Aorta (tissue), 5 donors: ENCODE results near the gene LDAH. TPM values are rescaled to one million over a fixed set of nuclear protein-coding genes. Genes with fewer than 3 reads are reported as not detected.

ENCODE experiments used
- ATAC-seq: fragments of 200-7000 bp; cut with Tn5 transposase; one replicate; pipeline ENCODE4 v1.9.1; 2022; ENCODE audit warnings: moderate library complexity; ENCODE audit not compliant: low FRiP score
- DNase-seq, 2 donors: peaks; one replicate each; pipeline ENCODE4 v3.0.0-alpha.2; 2020
- H3K27ac ChIP-seq, 2 donors: one replicate each; pipeline ENCODE4 v1.5.1; 2013; ENCODE audit warnings: low read length in 2 of 2, mild to moderate bottlenecking in 2 of 2, moderate library complexity in 2 of 2, control low read depth in 1 of 2, inconsistent platforms in 1 of 2, low read depth in 1 of 2
- H3K27me3 ChIP-seq, 2 donors: one replicate each; pipeline ENCODE4 v1.6.1; 2013; ENCODE audit warnings: control low read depth in 1 of 2, low read length in 1 of 2, mild to moderate bottlenecking in 1 of 2, moderate library complexity in 1 of 2; ENCODE audit not compliant: insufficient read depth in 2 of 2, control insufficient read depth in 1 of 2
- H3K36me3 ChIP-seq, 2 donors: one replicate each; pipeline ENCODE4 v1.6.1; 2013; ENCODE audit warnings: control low read depth in 1 of 2, low read length in 1 of 2, mild to moderate bottlenecking in 1 of 2; ENCODE audit not compliant: insufficient read depth in 2 of 2, control insufficient read depth in 1 of 2
- H3K4me1 ChIP-seq, 2 donors: one replicate each; pipeline ENCODE4 v1.6.1; 2013; ENCODE audit warnings: low read length in 2 of 2, control low read depth in 1 of 2, mild to moderate bottlenecking in 1 of 2, moderate library complexity in 1 of 2; ENCODE audit not compliant: insufficient read depth in 2 of 2, control insufficient read depth in 1 of 2
- H3K4me3 ChIP-seq, 2 donors: one replicate each; pipeline ENCODE4 v1.5.1; 2013; ENCODE audit warnings: low read length in 2 of 2, control low read depth in 1 of 2, mild to moderate bottlenecking in 1 of 2
- H3K9me3 ChIP-seq: one replicate; pipeline ENCODE4 v1.6.1; 2013; ENCODE audit warnings: mild to moderate bottlenecking, low read length; ENCODE audit not compliant: control insufficient read depth
- WGBS, 2 donors: extraction: QIAGEN DNeasy Blood & Tissue Kit; methylation state at CpG; one replicate each; pipeline ENCODE4 v1.1.7; 2013; 5-methylcytosine and 5-hydroxymethylcytosine counted together
- intact Hi-C, 2 donors: fragments of 100-400 bp; cut with DNase I; formaldehyde crosslinking; loops; one replicate each; pipeline versions ENCODE4 v1.14.2 to v1.15.0; 2022
- polyA plus RNA-seq, 2 donors: library from polyadenylated mRNA; stranded (reverse); fragments of 200-250 nt; gene quantifications; one replicate each; pipeline ENCODE4 v1.2.3, GENCODE V29; 2013
- total RNA-seq, 2 donors: library from RNA; stranded (reverse); fragmentation: NEBNext Ultra II Directional; extraction: Animal tissue kit (Norgen Biotek cat#: 25700); gene quantifications; one replicate each; pipeline ENCODE4 v1.2.1, GENCODE V29; 2021
- donor health status: healthy with polysubstance abuse.
- donor health status: Bipolar disorder and iron deficiency.
- donor health status: DM: no; HTN: no; CAD: no.
- donor health status: DM: no; HTN: no; CAD: no.
- donor health status: DM: yes; HTN: yes; CAD: no.

The LDAH gene
- total and polyA plus RNA-seq, 4 donors = 6.5 to 18.3 (median 10.3) TPM

DNA sequence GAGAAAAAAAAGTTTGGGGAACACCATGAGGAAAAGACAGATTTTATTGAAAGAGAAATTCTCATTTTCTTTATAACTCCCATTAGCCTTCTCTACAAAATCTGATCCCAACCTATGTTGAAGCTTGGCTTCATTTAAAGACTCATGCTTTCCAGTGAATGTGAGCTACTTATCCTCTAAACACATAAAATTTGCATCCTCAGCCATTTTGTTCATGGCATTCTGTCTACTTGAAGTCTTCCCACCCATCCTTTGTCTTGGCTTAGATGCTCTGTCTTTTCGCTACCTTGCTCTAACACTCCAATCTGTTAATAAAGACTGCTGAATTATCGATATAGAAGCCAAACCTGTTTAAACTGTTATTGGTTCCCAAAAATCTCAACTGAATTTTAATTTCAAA is 116.7 kb downstream of the LDAH start:
- H3K36me3 ChIP-seq = no peaks in the 10 kb centered on the region
- H3K4me3 ChIP-seq = no peak overlapping the region
- no peaks in the 10 kb centered on the region for H3K4me1 ChIP-seq
- no peaks in the 10 kb centered on the region for H3K9me3 ChIP-seq
- no peaks in the 10 kb centered on the region for H3K27me3 ChIP-seq
- WGBS, 2 donors = 94 to 98% methylated on average over 2 of the region's 2 CpGs
- ATAC-seq (no peak), DNase-seq (no peak)
- no peak overlapping the region for H3K27ac ChIP-seq
- intact Hi-C loops = no loop called here

DNA sequence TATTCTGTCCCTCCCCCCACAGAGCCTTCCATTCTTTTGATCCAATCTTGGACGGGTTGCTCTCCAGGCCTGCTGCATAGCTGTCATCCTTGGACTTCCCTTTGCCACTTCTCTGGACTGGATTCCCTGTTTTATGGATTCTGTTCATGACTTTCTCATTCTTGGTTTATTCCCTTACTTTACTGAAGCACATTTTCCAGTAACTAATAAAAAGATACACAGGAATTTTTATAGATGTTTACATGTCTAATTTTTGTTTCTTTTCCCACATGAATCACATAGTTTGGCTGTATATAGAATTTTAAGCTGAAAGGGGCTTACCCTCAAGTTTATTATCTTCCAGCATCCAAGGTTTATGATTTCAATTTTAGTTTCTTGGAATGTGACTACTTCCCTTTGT is 118.0 kb downstream of the LDAH start:
- ATAC-seq (no peak), DNase-seq (no peak)
- intact Hi-C loops = no loop called here
- Histone ChIP-seq H3K36me3 (no peaks in the 10 kb centered on the region), H3K27me3 (no peaks in the 10 kb centered on the region), H3K9me3 (no peaks in the 10 kb centered on the region), H3K4me3 (no peak overlapping the region), H3K4me1 (peaks cover 0 to under 1% of the 10 kb centered on the region in 2 donors), H3K27ac (no peak overlapping the region)
- WGBS, 2 donors = 74 to 76% methylated on average over 1 of the region's 1 CpG

DNA sequence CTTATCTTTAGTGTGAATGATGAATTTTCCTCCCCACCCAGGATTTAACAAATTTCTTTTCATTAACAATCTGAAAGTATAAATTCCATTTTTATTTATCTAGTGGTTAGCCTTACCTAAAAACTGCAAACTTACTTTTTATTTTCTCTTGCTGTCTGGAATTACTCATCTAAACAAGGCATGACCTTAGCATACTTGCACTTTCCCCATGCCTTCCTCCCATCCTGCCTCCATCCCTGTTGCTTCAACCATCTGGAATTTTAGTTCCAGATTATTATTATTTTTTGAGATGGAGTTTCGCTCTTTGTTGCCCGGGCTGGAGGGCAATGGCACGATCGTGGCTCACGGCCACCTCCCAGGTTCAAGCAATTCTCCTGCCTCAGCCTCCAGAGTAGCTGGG is 120.3 kb downstream of the LDAH start:
- H3K4me1 ChIP-seq = peaks cover 3% of the 10 kb centered on the region in 2 donors
- H3K9me3 ChIP-seq = no peaks in the 10 kb centered on the region
- DNase-seq (no peak), ATAC-seq (no peak)
- no peak overlapping the region for H3K27ac ChIP-seq
- intact Hi-C loops = no loop called here
- no peak overlapping the region for H3K4me3 ChIP-seq
- 75 to 82% methylated on average over 5 of the region's 5 CpGs for WGBS, 2 donors
- no peaks in the 10 kb centered on the region for H3K27me3 ChIP-seq
- H3K36me3 ChIP-seq = no peaks in the 10 kb centered on the region

DNA sequence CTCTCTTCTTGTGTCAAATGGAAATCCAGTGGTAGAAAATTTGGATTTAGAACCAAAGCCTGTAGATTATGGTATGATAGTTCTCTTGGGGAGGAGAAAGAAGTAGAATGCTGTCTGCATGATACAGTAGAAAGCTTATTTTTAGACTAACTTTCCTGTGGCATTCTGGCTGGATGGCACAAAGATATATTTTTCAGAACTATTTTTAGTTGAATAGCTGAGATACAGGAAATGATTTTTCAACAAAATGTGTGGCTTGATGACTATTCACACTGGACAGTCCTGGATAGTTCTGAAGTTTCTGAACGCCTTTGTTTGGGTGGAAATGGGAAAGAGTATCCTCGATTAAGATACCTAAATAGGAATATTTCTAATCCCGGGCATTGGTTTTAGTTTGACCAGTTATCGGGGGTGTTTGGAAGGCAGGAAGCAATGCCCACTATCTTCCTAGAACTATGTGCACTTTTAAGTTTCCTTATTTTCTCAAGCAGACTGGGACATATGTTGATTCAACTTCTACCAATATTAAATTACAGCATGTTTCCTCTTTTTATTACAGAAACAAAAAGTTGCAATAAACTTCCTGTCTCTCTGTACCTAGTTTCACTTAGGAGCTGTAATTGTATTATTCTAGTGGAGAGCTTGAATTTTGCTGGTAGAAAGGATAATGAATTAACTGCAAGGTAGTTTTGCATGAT is 123.8 kb downstream of the LDAH start:
- no peaks in the 10 kb centered on the region for H3K36me3 ChIP-seq
- H3K9me3 ChIP-seq = no peaks in the 10 kb centered on the region
- ATAC-seq = no peak
- H3K4me1 ChIP-seq = peaks cover 3% of the 10 kb centered on the region in 2 donors
- intact Hi-C loops = loop anchor here in 1 of 2 donors (10.0 kb wide), 1 partner anchor 56 kb away; no protein-coding TSS in a partner anchor
- H3K27me3 ChIP-seq = no peaks in the 10 kb centered on the region
- peak overlapping the region; percentile 33 to 88 for H3K4me3 ChIP-seq
- DNase-seq = no peak
- no peak overlapping the region for H3K27ac ChIP-seq
- WGBS, 2 donors = 4 to 8% methylated on average over 4 of the region's 4 CpGs

DNA sequence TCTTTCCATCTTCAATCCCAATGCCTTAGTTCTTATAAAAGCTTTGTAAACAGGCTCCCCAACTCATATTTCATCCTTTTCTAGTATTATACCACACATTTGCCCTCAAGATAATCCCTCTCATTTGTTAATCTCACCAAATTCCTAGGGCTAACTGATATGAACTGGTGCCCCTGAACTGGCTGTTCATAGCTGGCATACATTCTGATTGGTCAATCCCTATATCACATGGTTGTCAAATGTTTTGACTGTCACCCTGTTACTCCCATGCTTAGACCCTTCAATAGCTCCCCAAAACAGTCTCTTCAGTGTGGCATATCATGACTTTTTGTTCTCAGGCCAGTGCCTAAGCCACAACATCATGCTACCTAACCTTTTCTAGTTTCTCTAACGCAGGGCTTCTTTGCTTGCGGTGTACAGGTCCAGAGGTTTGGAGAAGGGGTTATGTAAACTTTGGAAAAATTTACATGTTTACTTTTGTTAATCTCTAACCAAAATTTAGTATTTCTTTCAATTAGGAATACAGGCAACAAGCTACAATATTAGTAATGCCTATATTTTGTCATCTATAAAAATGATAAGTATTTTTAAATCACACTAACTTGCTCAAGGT is 125.5 kb downstream of the LDAH start:
- ATAC-seq (no peak), DNase-seq (no peak)
- no peak overlapping the region for H3K4me3 ChIP-seq
- no peaks in the 10 kb centered on the region for H3K36me3 ChIP-seq
- 98% methylated on average over 2 of the region's 2 CpGs for WGBS, 2 donors
- H3K27me3 ChIP-seq = no peaks in the 10 kb centered on the region
- intact Hi-C loops = loop anchor here in 1 of 2 donors (10.0 kb wide), 1 partner anchor 57 kb away; no protein-coding TSS in a partner anchor
- no peaks in the 10 kb centered on the region for H3K9me3 ChIP-seq
- H3K4me1 ChIP-seq = peaks cover 3% of the 10 kb centered on the region in 2 donors
- H3K27ac ChIP-seq = no peak overlapping the region

DNA sequence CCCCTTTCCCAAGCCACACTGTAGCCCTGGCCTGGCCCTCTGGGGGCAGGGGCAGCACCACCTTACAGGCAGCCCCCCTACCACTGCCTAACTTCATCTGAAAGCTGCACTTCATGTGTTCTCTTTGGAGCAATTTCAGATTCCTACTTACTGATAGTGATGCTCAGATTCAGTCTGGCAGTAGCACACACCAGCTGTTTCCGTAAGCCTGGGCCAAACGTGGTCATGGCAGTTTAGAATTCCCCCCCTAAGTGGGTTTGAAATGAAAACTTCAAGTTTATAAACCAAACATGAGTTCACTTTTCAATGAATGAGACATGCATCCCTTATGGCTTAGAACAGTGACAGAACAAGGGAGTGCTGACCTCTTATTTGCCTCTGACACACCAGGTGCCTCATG is 126.5 kb downstream of the LDAH start:
- ATAC-seq = no peak
- H3K27me3 ChIP-seq = no peaks in the 10 kb centered on the region
- H3K9me3 ChIP-seq = no peaks in the 10 kb centered on the region
- peaks cover 3% of the 10 kb centered on the region in 2 donors for H3K4me1 ChIP-seq
- intact Hi-C loops = loop anchor here in 1 of 2 donors (10.0 kb wide), 1 partner anchor 58 kb away; no protein-coding TSS in a partner anchor
- DNase-seq = no peak
- no peak overlapping the region for H3K4me3 ChIP-seq
- no peaks in the 10 kb centered on the region for H3K36me3 ChIP-seq
- no peak overlapping the region for H3K27ac ChIP-seq
- 46 to 52% methylated on average over 2 of the region's 2 CpGs for WGBS, 2 donors

DNA sequence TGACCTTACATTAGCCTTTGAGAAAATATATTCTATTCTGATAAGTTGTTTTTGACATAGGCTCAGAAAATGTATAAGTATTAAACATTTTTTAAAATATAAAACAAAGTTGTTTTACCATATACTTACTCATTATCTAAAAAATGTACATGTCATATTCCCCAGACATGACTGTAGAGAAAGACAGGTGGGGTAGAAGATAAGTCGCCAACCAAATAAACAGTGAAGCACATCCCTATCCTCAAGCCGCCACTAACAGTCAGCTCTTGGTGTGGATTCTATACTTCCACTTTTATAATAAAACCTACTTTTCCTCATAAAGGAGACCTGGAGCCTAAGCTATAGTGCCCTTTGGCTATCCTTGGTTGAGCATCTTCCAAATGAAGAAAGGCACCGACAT is 129.6 kb downstream of the LDAH start:
- intact Hi-C loops = loop anchor here in 1 of 2 donors (10.0 kb wide), 1 partner anchor 61 kb away; no protein-coding TSS in a partner anchor
- no peaks in the 10 kb centered on the region for H3K27me3 ChIP-seq
- WGBS, 2 donors = 91 to 93% methylated on average over 3 of the region's 3 CpGs
- no peak overlapping the region for H3K4me3 ChIP-seq
- no peak for DNase-seq
- no peak overlapping the region for H3K27ac ChIP-seq
- H3K4me1 ChIP-seq = no peaks in the 10 kb centered on the region
- H3K9me3 ChIP-seq = no peaks in the 10 kb centered on the region
- no peak for ATAC-seq
- H3K36me3 ChIP-seq = no peaks in the 10 kb centered on the region

DNA sequence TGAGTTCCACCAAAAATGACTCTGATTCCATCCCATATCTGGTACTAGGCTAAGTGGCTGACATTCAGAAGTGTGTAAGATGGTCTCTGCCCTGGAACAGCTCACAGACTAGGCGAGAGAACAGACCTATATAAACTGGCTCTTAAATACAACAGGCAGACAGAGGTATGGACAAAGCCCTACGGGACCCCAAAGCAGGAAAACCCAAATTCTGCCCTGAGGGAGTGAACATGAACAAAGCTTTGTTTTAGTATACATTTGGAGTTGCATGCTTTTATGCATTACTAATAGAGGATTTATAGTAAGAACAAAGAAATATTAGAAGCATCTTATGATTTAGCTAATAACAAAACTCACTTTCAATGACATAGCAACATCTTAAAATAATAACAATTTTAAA is 130.8 kb downstream of the LDAH start:
- H3K36me3 ChIP-seq = peaks cover 0 to 2% of the 10 kb centered on the region in 2 donors
- no peaks in the 10 kb centered on the region for H3K4me1 ChIP-seq
- no peaks in the 10 kb centered on the region for H3K27me3 ChIP-seq
- WGBS, 2 donors = 89 to 94% methylated on average over 2 of the region's 2 CpGs
- DNase-seq (no peak), ATAC-seq (no peak)
- H3K4me3 ChIP-seq = no peak overlapping the region
- no peaks in the 10 kb centered on the region for H3K9me3 ChIP-seq
- H3K27ac ChIP-seq = no peak overlapping the region
- intact Hi-C loops = loop anchor here in 1 of 2 donors (10.0 kb wide), 1 partner anchor 63 kb away; no protein-coding TSS in a partner anchor
